ENCODE results near the gene DNAAF1. TPM values are rescaled to one million over a fixed set of nuclear protein-coding genes. Genes with fewer than 3 reads are reported as not detected.

DNAAF1 gene
- total RNA-seq, 3 donors from 2014 or later (not counting 1 experiment from before 2014, with no cell fraction given): 0.43 to 2.9 (median 0.95) TPM

- no peak for DNase-seq
- H3K9me3 ChIP-seq (ENCODE audit: control insufficient read depth, insufficient read depth, low read length): no peaks in the 10 kb centered on the region
- H3K27me3 Mint-ChIP-seq (ENCODE audit: low read depth in 2 of 2): no peaks in the 10 kb centered on the region
- peaks cover 17% of the 10 kb centered on the region for H3K4me1 ChIP-seq (ENCODE audit: control insufficient read depth, insufficient read depth, low read length)
- no peak overlapping the region for H3K27ac Mint-ChIP-seq
- no peaks in the 10 kb centered on the region for H3K9me3 Mint-ChIP-seq
- H3K36me3 Mint-ChIP-seq: no peaks in the 10 kb centered on the region
- TF ChIP-seq, protein P1, sequence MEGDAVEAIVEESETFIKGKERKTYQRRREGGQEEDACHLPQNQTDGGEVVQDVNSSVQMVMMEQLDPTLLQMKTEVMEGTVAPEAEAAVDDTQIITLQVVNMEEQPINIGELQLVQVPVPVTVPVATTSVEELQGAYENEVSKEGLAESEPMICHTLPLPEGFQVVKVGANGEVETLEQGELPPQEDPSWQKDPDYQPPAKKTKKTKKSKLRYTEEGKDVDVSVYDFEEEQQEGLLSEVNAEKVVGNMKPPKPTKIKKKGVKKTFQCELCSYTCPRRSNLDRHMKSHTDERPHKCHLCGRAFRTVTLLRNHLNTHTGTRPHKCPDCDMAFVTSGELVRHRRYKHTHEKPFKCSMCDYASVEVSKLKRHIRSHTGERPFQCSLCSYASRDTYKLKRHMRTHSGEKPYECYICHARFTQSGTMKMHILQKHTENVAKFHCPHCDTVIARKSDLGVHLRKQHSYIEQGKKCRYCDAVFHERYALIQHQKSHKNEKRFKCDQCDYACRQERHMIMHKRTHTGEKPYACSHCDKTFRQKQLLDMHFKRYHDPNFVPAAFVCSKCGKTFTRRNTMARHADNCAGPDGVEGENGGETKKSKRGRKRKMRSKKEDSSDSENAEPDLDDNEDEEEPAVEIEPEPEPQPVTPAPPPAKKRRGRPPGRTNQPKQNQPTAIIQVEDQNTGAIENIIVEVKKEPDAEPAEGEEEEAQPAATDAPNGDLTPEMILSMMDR (IDR thresholded peaks at IDR 0.05): no peak
- intact Hi-C loops (cut with micrococcal nuclease): no loop called here
- no peak for ATAC-seq
- WGBS (ENCODE audit: insufficient coverage): 95% methylated on average over 16 of the region's 16 CpGs
- no peak overlapping the region for H3K4me3 ChIP-seq (ENCODE audit: low read length)
- H3K4me3 Mint-ChIP-seq: no peak overlapping the region
- H3K4me1 Mint-ChIP-seq: peaks cover 5 to 13% of the 10 kb centered on the region in 2 donors
- H3K27ac ChIP-seq (ENCODE audit: low read length): no peak overlapping the region
- no peaks in the 10 kb centered on the region for H3K36me3 ChIP-seq (ENCODE audit: control insufficient read depth, insufficient read depth, low read length)
- H3K27me3 ChIP-seq (ENCODE audit: control insufficient read depth, insufficient read depth, low read length): no peaks in the 10 kb centered on the region
Measured at GRCh38 chr16:84191466-84191865, 46.4 kb downstream of the DNAAF1 start.

DNA sequence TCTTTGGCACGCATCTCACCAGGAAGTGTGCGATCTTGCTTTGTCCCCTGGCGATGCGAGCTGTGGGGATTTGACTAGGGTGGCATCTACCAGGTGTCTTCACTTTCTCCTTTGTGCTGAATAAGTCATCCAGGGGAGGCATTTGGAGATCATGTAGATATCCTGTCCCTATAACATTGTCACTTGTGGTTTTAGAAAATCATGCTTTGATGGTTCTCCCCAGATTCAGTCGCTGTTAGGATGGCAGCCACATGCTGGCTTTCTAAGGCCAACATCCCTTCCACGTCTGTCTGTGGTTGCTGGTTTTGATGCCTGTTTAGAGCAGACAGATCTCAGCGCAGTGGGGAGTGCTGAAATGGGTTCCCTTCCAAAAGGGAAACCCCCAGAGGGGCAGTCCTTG is 48.4 kb downstream of the DNAAF1 start:
- H3K4me3 Mint-ChIP-seq: no peak overlapping the region
- no peaks in the 10 kb centered on the region for H3K36me3 Mint-ChIP-seq
- TF ChIP-seq, protein P1 (IDR thresholded peaks at IDR 0.05): no peak
- Histone ChIP-seq H3K4me3 (ENCODE audit: low read length) (no peak overlapping the region), H3K27me3 (ENCODE audit: control insufficient read depth, insufficient read depth, low read length) (no peaks in the 10 kb centered on the region), H3K27ac (ENCODE audit: low read length) (no peak overlapping the region), H3K9me3 (ENCODE audit: control insufficient read depth, insufficient read depth, low read length) (no peaks in the 10 kb centered on the region), H3K4me1 (ENCODE audit: control insufficient read depth, insufficient read depth, low read length) (peaks cover 13% of the 10 kb centered on the region), H3K36me3 (ENCODE audit: control insufficient read depth, insufficient read depth, low read length) (no peaks in the 10 kb centered on the region)
- intact Hi-C loops (cut with micrococcal nuclease): no loop called here
- WGBS (ENCODE audit: insufficient coverage): 54% methylated on average over 7 of the region's 7 CpGs
- peak overlapping the region in 1 of 2 donors; percentile 76 for H3K27ac Mint-ChIP-seq
- no peaks in the 10 kb centered on the region for H3K9me3 Mint-ChIP-seq
- DNase-seq (peak in 1 of 2 donors; percentile 48), ATAC-seq (no peak)
- peaks cover 0 to 9% of the 10 kb centered on the region in 2 donors for H3K4me1 Mint-ChIP-seq
- peaks cover 0 to 3% of the 10 kb centered on the region in 2 donors for H3K27me3 Mint-ChIP-seq (ENCODE audit: low read depth in 2 of 2)

- intact Hi-C loops (cut with micrococcal nuclease): no loop called here
- ATAC-seq (no peak), DNase-seq (no peak)
- H3K4me3 ChIP-seq (ENCODE audit: low read length): no peak overlapping the region
- Mint-ChIP-seq H3K36me3 (no peaks in the 10 kb centered on the region), H3K9me3 (no peaks in the 10 kb centered on the region), H3K4me3 (peak overlapping the region; percentile 61), H3K4me1 (peaks cover 0 to 9% of the 10 kb centered on the region in 2 donors), H3K27ac (peak overlapping the region; percentile 57 to 76), H3K27me3 (ENCODE audit: low read depth in 2 of 2) (peaks cover 0 to 3% of the 10 kb centered on the region in 2 donors)
- WGBS (ENCODE audit: insufficient coverage): 83% methylated on average over 11 of the region's 11 CpGs
- no peaks in the 10 kb centered on the region for H3K27me3 ChIP-seq (ENCODE audit: control insufficient read depth, insufficient read depth, low read length)
- no peaks in the 10 kb centered on the region for H3K36me3 ChIP-seq (ENCODE audit: control insufficient read depth, insufficient read depth, low read length)
- H3K4me1 ChIP-seq (ENCODE audit: control insufficient read depth, insufficient read depth, low read length): peaks cover 13% of the 10 kb centered on the region
- TF ChIP-seq, protein P1 (IDR thresholded peaks at IDR 0.05): no peak
- H3K9me3 ChIP-seq (ENCODE audit: control insufficient read depth, insufficient read depth, low read length): no peaks in the 10 kb centered on the region
- H3K27ac ChIP-seq (ENCODE audit: low read length): no peak overlapping the region
Measured at GRCh38 chr16:84194018-84194417, 48.9 kb downstream of the DNAAF1 start.
